Activated CD8-positive, alpha-beta memory T cell treated with anti-CD3 and anti-CD28 coated beads for 24 hours (primary cell): ENCODE data around the gene MAST1.
"Not testable (repeated sequence)": the region's sequence is repeated elsewhere in the genome, so short reads cannot be mapped to it uniquely, and the experiment has no call there.

Experiments
- DNase-seq: peaks from one replicate; pipeline ENCODE4 v3.0.0-alpha.2; 2020

The MAST1 gene

DNA sequence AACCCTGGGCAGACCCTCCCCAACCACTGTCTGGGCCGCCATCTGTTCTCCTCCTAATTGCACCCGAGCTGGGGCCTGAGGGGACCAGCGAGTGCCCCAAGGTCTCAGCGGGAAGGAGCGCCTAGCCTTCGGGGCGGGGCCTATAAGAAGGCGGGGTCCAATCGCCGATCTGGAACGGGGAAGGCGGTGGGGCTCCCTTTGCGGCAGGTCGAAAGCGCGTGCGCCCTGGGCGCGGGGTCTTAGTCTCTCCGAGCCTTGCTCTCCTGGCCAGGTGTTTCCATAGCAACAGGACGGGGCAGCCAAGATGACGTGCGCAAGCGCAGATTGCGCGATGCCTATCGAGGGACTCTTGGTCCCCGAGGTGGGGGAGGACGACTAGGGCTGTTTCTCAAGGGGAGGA, 2.8 kb downstream of the MAST1 start:
- DNase-seq = peak; percentile 66

DNA sequence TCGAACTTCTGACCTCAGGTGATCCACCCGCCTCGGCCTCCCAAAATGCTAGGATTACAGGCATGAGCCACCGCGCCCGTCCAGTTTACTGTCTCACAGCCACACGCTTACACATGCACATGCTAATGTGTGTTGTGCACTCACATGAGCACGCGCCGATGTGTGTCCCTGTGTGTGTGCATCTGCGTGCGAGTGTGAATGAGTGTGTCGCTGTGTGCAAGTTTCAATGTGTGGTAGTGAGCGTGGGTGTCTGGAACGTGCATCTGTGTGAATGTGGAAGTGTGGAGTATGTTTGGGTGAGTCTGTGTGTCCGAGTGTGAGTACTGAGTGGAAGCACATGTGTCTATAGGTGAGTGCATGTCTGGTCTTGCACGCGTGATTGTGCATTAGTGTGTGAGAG, 4.2 kb downstream of the MAST1 start:
- no peak for DNase-seq

DNA sequence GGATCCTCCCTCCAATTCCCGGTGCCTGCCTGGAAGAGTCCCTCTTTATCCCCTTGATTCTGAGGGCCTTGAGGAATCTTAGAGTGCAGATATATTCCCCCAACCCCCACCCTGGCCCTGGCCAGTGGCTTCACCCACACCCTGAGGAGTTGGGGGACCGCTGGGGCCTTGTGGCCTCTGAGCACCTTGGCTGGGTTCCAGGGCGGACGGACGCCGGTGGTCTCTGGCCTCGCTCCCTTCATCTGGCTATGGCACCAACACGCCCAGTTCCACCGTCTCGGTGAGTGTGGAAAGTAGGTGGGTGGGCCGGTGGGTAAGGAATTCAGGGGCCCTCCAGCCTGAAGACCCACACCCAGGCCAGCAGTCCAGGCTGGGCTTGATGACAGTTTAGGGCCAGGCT, 5.0 kb downstream of the MAST1 start:
- no peak for DNase-seq

DNA sequence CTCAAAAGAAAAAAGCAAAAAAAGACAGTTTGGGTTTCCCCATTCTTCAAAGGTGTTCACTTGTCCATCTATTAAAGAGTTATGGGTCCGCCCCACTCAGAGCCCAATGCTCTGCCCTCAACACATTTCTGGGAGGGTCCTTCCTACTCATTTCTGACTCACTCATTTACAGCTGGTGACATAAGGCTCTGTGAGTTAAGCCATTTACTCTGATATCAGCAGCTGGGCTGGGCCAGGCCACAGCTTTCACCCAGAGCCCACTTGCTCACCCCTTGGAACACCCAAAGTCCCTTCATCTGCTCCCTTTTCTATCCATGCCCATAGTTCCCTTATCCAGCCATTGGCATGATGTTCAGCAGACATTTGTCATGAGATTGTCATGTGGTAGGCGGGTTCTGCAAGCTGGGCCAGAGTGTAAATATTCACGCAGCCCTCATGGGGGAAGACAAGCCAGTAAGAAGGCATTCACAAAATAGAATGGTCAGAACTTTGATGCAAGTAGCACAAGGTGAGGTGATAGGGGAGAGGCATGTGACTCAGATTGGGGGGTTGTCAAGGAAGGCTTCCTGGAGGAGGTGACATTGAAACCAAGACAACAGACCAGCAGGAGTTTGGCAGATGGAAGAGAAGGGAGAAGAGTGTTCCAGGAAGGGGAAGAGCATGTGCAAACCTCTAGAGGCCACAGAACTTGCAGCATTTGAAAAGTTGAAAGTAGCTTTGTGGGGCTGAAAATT, 5.9 kb downstream of the MAST1 start:
- no peak for DNase-seq

GRCh38 chr19:12846613-12847012, 8.3 kb downstream of the MAST1 start:
- DNase-seq = not testable (repeated sequence)

- DNase-seq = peak; percentile 97
Observed at GRCh38 chr19:12847159-12848139, 9.1 kb downstream of the MAST1 start.

DNA sequence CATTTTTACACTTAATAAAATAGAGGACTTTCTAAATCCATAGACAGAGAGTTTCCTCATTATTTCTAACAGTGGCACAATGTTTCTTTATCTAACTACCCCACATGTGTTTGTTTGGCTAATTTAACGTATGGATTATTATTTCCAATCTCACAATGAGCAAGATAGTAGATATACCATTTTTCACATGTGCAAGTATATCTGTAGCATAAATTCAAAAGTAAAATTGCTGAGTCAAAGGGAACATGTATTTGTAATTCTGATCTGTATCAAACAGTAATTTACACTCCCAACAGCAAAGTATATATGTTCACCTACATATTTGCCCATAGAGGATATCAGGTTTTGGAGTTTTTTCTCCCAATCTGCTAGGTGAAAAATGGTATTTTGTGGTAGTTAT, 18.3 kb downstream of the MAST1 start:
- DNase-seq = no peak

GRCh38 chr19:12858041-12858928, 20.0 kb downstream of the MAST1 start:
- DNase-seq = no peak

- DNase-seq = no peak
Observed at GRCh38 chr19:12859546-12859945, 21.2 kb downstream of the MAST1 start.

DNA sequence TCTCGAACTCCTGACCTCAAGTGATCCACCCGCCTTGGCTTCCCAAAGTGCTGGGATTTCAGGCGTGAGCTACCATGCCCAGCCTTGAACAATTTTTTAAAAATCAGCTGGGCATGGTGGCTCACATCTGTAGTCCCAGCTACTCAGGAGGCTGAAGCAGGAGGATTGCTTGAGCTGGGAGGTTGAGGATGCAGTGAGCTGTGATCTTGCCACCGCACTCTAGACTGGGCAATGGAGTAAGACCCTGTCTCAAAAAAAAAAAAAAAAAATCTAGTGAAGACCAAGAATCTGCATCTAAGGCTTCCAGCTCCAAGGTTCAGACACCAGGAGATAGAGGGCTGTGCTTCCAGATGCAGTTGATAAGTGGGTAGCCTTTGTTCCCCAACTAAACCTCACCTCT, 25.8 kb downstream of the MAST1 start:
- no peak for DNase-seq

- no peak for DNase-seq
Observed at GRCh38 chr19:12864721-12865715, 26.7 kb downstream of the MAST1 start.

- no peak for DNase-seq
Observed at GRCh38 chr19:12865746-12866415, 27.6 kb downstream of the MAST1 start.

GRCh38 chr19:12866416-12867119, 28.3 kb downstream of the MAST1 start:
- no peak for DNase-seq

- DNase-seq = peak; percentile 89
Observed at GRCh38 chr19:12867120-12868099, 29.1 kb downstream of the MAST1 start.

- DNase-seq = no peak
Observed at GRCh38 chr19:12868540-12869112, 30.3 kb downstream of the MAST1 start.

DNA sequence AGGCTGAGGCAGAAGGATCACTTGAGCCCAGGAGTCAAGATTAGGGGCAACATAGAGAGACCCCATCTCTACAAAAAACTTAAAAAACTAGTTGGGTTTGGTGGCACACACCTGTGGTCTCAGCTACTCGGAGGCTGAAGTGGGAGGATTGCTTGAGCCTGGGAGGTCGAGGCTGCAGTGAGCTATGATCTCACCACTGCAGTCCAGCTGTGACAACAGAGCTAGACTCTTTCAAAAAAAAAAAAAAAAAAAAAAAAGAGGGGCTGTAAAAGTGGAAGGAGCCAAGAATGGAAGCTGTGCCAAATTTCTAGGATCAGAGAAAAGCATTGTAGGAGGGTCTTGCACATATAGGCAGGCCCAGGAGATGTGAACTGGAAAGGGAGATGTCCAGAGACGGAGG, 33.4 kb downstream of the MAST1 start:
- no peak for DNase-seq

GRCh38 chr19:12872255-12872654, 33.9 kb downstream of the MAST1 start:
- DNase-seq = no peak
